Esophagus (tissue), 2 donors: ENCODE data around the gene FFAR4. TPM values are rescaled to one million over a fixed set of nuclear protein-coding genes. Genes with fewer than 3 reads are reported as not detected.
"Not testable (repeated sequence)": the region's sequence is repeated elsewhere in the genome, so short reads cannot be mapped to it uniquely, and the experiment has no call there.

ENCODE experiments used
- H3K27ac ChIP-seq, 2 donors: one replicate each; pipeline ENCODE4 v1.5.1; 2013; ENCODE audit warnings: low read depth in 2 of 2, mild to moderate bottlenecking in 2 of 2, inconsistent platforms in 1 of 2, low read length in 1 of 2, moderate library complexity in 1 of 2
- H3K27me3 ChIP-seq, 2 donors: one replicate each; pipeline ENCODE4 v1.6.1; 2013; ENCODE audit warnings: low read length in 2 of 2, control low read depth in 1 of 2, mild to moderate bottlenecking in 1 of 2; ENCODE audit not compliant: insufficient read depth in 2 of 2, control insufficient read depth in 1 of 2
- H3K36me3 ChIP-seq, 2 donors: one replicate each; pipeline ENCODE4 v1.6.1; 2013; ENCODE audit warnings: low read length in 1 of 2; ENCODE audit not compliant: control insufficient read depth in 2 of 2, insufficient read depth in 2 of 2
- H3K4me1 ChIP-seq, 2 donors: one replicate each; pipeline ENCODE4 v1.6.1; 2013; ENCODE audit warnings: low read length in 1 of 2; ENCODE audit not compliant: control insufficient read depth in 2 of 2, insufficient read depth in 2 of 2
- H3K4me3 ChIP-seq, 2 donors: one replicate each; pipeline ENCODE4 v1.5.1; 2013; ENCODE audit warnings: low read length in 2 of 2, mild to moderate bottlenecking in 2 of 2, low read depth in 1 of 2, moderate library complexity in 1 of 2
- H3K9me3 ChIP-seq, 2 donors: one replicate each; pipeline ENCODE4 v1.6.1; 2013; ENCODE audit warnings: mild to moderate bottlenecking in 2 of 2, low read depth in 1 of 2, low read length in 1 of 2, moderate library complexity in 1 of 2; ENCODE audit not compliant: control insufficient read depth in 2 of 2, insufficient read depth in 1 of 2
- WGBS, 2 donors: extraction: QIAGEN DNeasy Blood & Tissue Kit; methylation state at CpG; one replicate each; pipeline ENCODE4 v1.1.7; 2013; 5-methylcytosine and 5-hydroxymethylcytosine counted together
- polyA plus RNA-seq, 2 donors: library from polyadenylated mRNA; stranded (reverse); fragments of 200-250 nt; gene quantifications; one replicate each; pipeline ENCODE4 v1.2.3, GENCODE V29; 2013
- donor health status: healthy with polysubstance abuse.
- donor health status: Bipolar disorder and iron deficiency.

FFAR4 gene
- under 1 TPM; 0.08 to 0.15 TPM for polyA plus RNA-seq

DNA sequence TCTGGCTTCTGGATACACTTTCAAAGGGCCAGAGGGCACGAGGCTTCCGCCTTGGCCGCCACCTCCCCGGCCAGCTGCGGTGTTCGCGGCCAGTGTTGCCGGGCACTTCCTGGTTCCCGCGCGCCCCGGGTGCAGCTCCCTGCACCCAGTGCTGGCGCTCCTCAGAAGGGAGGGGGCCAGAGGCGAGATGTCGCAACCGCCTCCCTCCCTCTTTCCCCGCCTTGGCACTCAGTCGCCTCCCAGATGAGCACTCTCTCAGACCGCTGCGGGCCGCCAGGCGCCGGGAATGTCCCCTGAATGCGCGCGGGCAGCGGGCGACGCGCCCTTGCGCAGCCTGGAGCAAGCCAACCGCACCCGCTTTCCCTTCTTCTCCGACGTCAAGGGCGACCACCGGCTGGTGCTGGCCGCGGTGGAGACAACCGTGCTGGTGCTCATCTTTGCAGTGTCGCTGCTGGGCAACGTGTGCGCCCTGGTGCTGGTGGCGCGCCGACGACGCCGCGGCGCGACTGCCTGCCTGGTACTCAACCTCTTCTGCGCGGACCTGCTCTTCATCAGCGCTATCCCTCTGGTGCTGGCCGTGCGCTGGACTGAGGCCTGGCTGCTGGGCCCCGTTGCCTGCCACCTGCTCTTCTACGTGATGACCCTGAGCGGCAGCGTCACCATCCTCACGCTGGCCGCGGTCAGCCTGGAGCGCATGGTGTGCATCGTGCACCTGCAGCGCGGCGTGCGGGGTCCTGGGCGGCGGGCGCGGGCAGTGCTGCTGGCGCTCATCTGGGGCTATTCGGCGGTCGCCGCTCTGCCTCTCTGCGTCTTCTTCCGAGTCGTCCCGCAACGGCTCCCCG, at the start of gene FFAR4:
FFAR4 (plus strand) TSS at position 231 of the 842 bp plus-strand sequence; CDS start at position 287, 56 bp downstream.
- Histone ChIP-seq H3K36me3 (no peaks in the 10 kb centered on the region), H3K4me3 (peak within 1 kb of the TSS; percentile 16 to 30), H3K27me3 (peaks cover 8 to 14% of the 10 kb centered on the region in 2 donors), H3K4me1 (peaks cover 0 to 7% of the 10 kb centered on the region in 2 donors), H3K27ac (no peak within 1 kb of the TSS), H3K9me3 (no peaks in the 10 kb centered on the region)
- WGBS, 2 donors: 2 to 3% methylated on average over 85 of the region's 85 CpGs

DNA sequence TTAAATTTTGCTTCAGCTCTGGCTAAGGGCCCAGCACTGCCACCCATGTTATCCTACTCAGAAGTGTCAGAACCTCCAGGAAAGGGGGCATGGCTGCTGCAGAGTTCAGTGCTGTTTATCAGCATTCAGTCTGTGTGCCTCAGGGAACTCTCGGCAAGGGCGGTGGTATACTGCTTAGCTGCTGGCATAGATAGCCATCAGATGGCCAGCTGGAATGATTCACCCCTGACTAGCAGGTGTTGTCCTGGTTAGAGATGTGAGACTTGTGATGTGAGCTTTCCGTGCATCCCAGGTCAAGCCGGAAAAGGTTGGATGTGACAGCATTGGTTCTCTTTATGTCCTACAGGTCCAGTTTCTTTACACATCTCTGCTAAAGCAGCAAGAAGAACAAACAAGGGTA, 47.9 kb upstream of the FFAR4 start:
- no peaks in the 10 kb centered on the region for H3K4me1 ChIP-seq
- no peaks in the 10 kb centered on the region for H3K9me3 ChIP-seq
- H3K36me3 ChIP-seq: no peaks in the 10 kb centered on the region
- no peak overlapping the region for H3K4me3 ChIP-seq
- H3K27ac ChIP-seq: no peak overlapping the region
- WGBS, 2 donors: 98 to 99% methylated on average over 4 of the region's 4 CpGs
- H3K27me3 ChIP-seq: no peaks in the 10 kb centered on the region

GRCh38 chr10:93535293-93535692, 31.2 kb upstream of the FFAR4 start:
- H3K27ac ChIP-seq: no peak overlapping the region
- H3K27me3 ChIP-seq: no peaks in the 10 kb centered on the region
- no peak overlapping the region for H3K4me3 ChIP-seq
- WGBS, 2 donors: 83 to 91% methylated on average over 5 of the region's 5 CpGs
- H3K36me3 ChIP-seq: no peaks in the 10 kb centered on the region
- no peaks in the 10 kb centered on the region for H3K9me3 ChIP-seq
- no peaks in the 10 kb centered on the region for H3K4me1 ChIP-seq

DNA sequence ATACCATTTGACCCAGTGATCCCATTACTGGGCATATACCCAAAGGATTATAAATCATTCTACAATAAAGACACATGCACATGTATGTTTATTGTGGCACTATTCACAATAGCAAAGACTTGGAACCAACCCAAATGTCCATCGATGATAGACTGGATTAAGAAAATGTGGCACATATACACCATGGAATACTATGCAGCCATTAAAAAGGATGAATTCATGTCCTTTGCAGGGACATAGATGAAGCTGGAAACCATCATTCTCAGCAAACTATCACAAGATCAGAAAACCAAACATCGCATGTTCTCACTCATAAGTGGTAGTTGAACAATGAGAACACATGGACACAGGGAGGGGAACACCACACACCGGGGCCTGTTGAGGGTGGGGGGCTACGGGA, 25.6 kb upstream of the FFAR4 start:
- WGBS, 2 donors: 92 to 94% methylated on average over 4 of the region's 4 CpGs
- H3K9me3 ChIP-seq, H3K27me3 ChIP-seq, H3K27ac ChIP-seq, H3K4me1 ChIP-seq, H3K4me3 ChIP-seq, H3K36me3 ChIP-seq: not testable (repeated sequence)

DNA sequence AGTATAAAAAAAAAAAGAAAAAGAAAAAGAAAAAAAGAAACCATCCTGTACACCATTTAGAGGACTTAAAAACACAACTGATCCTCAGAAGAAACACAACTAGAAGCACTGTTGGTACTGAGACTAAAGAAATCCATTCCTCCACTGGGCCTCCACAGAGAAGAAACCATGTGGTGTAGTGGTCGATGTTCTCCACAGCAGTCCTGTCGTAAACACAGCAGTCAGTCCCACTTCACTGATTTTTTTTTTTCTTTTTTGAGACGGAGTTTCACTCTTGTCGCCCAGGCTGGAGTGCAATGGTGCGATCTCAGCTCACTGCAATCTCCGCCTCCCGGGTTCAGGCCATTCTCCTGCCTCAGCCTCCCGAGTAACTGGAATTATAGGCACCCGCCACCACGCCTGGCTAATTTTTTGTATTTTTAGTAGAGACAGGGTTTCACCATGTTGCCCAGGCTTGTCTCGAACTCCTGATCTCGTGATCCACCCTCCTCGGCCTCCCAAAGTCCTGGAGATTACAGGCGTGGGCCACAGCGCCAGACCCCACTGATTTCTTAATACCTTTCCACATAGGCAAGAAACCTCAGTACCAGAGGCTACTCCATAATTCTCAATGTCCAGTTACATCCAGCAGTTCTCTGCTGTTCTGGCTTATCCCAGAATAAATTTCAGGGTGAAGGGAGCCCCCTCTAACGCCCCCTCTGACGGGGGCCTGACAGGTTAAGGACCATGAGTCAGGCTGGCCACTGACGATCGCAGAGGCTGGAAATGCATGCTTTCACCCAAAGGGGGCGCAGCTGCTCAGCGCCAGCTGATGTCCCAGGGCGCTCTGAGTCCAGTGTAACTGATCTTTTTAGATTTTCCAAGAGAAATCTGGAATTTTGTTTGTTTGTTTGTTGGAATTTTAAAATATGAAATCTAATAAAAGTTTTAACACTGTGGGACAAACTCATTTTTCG, 24.8 kb upstream of the FFAR4 start:
- no peak overlapping the region for H3K4me3 ChIP-seq
- H3K27me3 ChIP-seq: no peaks in the 10 kb centered on the region
- no peak overlapping the region for H3K27ac ChIP-seq
- no peaks in the 10 kb centered on the region for H3K4me1 ChIP-seq
- no peaks in the 10 kb centered on the region for H3K36me3 ChIP-seq
- no peaks in the 10 kb centered on the region for H3K9me3 ChIP-seq
- 56 to 59% methylated on average over 23 of the region's 23 CpGs for WGBS, 2 donors

DNA sequence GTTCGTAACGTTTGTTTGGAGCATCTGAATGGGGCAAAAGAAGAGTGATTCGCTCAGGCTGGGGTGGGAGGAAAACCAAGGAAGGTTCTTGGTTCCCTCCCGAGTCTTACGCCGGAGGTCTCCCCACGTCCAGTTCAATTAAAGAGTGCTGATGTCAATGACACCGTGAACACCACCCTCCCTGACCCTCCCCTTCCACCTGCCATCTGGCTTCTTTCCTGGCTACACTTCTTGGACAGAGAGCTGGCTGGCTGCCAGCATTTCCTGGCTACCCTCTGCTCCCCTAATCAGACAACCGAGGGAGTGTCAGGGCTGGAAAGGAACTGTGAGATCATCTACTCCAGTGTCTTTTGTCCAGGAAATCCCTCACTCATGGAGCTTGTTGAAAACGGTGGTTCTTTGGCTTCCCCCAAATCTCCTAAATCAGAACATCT, 24.1 kb upstream of the FFAR4 start:
- H3K27me3 ChIP-seq: no peaks in the 10 kb centered on the region
- no peaks in the 10 kb centered on the region for H3K4me1 ChIP-seq
- no peak overlapping the region for H3K27ac ChIP-seq
- H3K36me3 ChIP-seq: no peaks in the 10 kb centered on the region
- no peak overlapping the region for H3K4me3 ChIP-seq
- 11 to 15% methylated on average over 10 of the region's 10 CpGs for WGBS, 2 donors
- H3K9me3 ChIP-seq: no peaks in the 10 kb centered on the region

DNA sequence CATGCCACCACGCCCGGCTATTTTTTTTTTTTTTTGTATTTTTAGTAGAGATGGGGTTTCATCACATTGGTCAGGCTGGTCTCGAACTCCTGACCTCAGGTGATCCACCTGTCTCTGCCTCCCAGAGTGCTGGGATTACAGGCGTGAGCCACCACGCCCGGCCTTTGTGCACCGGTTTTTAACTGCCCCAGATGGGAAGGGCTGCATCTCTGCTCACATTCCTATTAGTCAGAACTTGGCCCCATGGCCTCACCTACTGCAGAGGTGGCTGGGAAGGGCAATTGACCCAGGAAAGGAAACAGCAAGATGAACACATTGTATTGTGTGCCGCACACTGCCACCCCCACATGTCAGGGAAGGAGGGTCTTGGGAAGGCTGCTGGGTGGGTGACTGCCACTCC, 19.5 kb upstream of the FFAR4 start:
- H3K36me3 ChIP-seq, H3K27ac ChIP-seq, H3K9me3 ChIP-seq, H3K27me3 ChIP-seq, H3K4me1 ChIP-seq, H3K4me3 ChIP-seq: not testable (repeated sequence)
- WGBS, 2 donors: 89% methylated on average over 8 of the region's 8 CpGs

GRCh38 chr10:93547522-93547921, 18.9 kb upstream of the FFAR4 start:
- no peak overlapping the region for H3K4me3 ChIP-seq
- no peaks in the 10 kb centered on the region for H3K36me3 ChIP-seq
- H3K27ac ChIP-seq: no peak overlapping the region
- H3K27me3 ChIP-seq: no peaks in the 10 kb centered on the region
- H3K9me3 ChIP-seq: no peaks in the 10 kb centered on the region
- H3K4me1 ChIP-seq: no peaks in the 10 kb centered on the region

GRCh38 chr10:93548376-93549071, 17.9 kb upstream of the FFAR4 start:
- no peaks in the 10 kb centered on the region for H3K9me3 ChIP-seq
- no peaks in the 10 kb centered on the region for H3K27me3 ChIP-seq
- WGBS, 2 donors: 68 to 76% methylated on average over 5 of the region's 5 CpGs
- H3K36me3 ChIP-seq: no peaks in the 10 kb centered on the region
- H3K27ac ChIP-seq: no peak overlapping the region
- no peak overlapping the region for H3K4me3 ChIP-seq
- no peaks in the 10 kb centered on the region for H3K4me1 ChIP-seq
